GM12891 (cell line): ENCODE measurements around the gene DAGLB.

Experiments used
- POLR2A ChIP-seq: IDR thresholded peaks from 2 replicates; pipeline ENCODE4 v1.6.1; 2011; ENCODE audit warnings: low read depth, low read length, control low read depth
- SPI1 ChIP-seq: IDR thresholded peaks from 2 replicates; pipeline ENCODE4 v1.6.1; 2011; ENCODE audit warnings: low read depth, low read length, control low read depth

DNA sequence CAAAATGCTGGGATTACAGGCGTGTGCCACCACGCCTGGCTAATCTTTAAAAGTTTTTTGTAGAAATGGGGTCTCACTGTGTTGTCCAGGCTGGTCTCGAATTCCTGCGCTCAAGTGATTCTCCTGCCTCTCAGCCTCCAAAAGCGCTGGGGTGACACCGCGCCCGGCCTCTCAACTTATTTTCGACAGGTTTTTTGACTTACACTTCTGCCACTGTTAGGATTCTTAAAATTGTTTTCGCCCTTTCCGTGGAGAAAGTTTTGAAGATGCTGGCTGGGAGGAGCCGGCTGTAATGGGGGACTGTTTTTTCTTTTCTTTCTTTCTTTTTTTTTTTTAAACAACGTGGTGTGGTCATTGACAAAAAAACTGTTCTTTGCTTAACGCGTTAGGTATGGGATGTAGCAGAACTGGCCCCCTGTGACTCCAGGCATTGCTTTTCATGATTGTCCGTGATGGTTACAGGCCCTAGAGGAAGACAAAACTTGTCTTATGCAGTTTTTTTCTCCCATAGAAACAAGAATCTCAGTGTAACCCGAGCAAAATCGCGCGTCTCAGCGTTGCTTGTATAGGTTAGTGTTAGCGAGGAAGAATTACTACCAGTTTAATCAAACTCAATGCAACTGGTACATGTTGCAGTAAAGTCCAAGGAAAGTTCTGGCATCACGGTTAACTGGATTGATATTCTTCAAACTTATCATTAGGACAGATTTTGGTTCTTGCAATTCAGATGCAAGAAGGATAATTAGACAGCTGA is 72.2 kb downstream of the DAGLB start:
- TF ChIP-seq POLR2A, result no peak
- no peak for TF ChIP-seq SPI1
